OCI-LY7 (cell line): Measurements from ENCODE around the gene TRAF3. TPM values are rescaled to one million over a fixed set of nuclear protein-coding genes. Genes with fewer than 3 reads are reported as not detected.

Source experiments
- BruUV-seq: library from RNA; stranded (reverse); fragments of 400-500 nt; replicated peaks from 2 replicates; lab custom pipeline; 2021; lab: Mats Ljungman, UMichigan
- CTCF ChIA-PET: fragments of 300-600 bp; sonication (Branson Sonifier 250); formaldehyde crosslinking; loops from one replicate; lab custom pipeline; 2022; ENCODE audit warnings: antibody characterized with exemption; ENCODE audit not compliant: unreplicated experiment; lab: Charles Lee
- POLR2A ChIA-PET: fragments of 300-600 bp; sonication (Branson Sonifier 250); formaldehyde crosslinking; loops from one replicate; lab custom pipeline; 2022; ENCODE audit warnings: antibody characterized with exemption; lab: Charles Lee
- DNase-seq: peaks from one replicate; pipeline ENCODE4 v3.0.0-alpha.2; 2015; ENCODE audit warnings: low spot score
- H2AFZ ChIP-seq: fragments of 200-600 bp; sonication (generic), shearing (Covaris generic); 2 replicates; pipeline ENCODE4 v1.6.1; 2014; ENCODE audit warnings: mild to moderate bottlenecking, antibody characterized with exemption, low read length, moderate library complexity
- H3K27ac ChIP-seq: fragments of 200-600 bp; sonication (generic); 2 replicates; pipeline ENCODE4 v1.5.1; 2014; ENCODE audit warnings: mixed run types, low read depth, mild to moderate bottlenecking, moderate library complexity, low read length, inconsistent platforms; ENCODE audit not compliant: poor library complexity, severe bottlenecking
- H3K36me3 ChIP-seq: fragments of 200-600 bp; sonication (generic); 2 replicates; pipeline ENCODE4 v1.6.1; 2014; ENCODE audit warnings: mild to moderate bottlenecking, antibody characterized with exemption, low read length, moderate library complexity, mixed read lengths; ENCODE audit not compliant: insufficient read depth
- H3K4me1 ChIP-seq: fragments of 200-600 bp; sonication (generic); 2 replicates; pipeline ENCODE4 v1.5.1; 2014; ENCODE audit warnings: mild to moderate bottlenecking, low read length; ENCODE audit not compliant: insufficient read depth, poor library complexity, severe bottlenecking
- H3K4me2 ChIP-seq: fragments of 200-600 bp; sonication (generic); 2 replicates; pipeline ENCODE4 v1.6.1; 2014; ENCODE audit warnings: mild to moderate bottlenecking, low read length
- H3K4me3 ChIP-seq: fragments of 200-600 bp; sonication (generic); 2 replicates; pipeline ENCODE4 v1.5.1; 2014; ENCODE audit warnings: mild to moderate bottlenecking, low read depth, low read length; ENCODE audit not compliant: poor library complexity, severe bottlenecking
- H3K79me2 ChIP-seq: fragments of 200-600 bp; sonication (generic); 2 replicates; pipeline ENCODE4 v1.6.1; 2016; ENCODE audit warnings: low read depth, mild to moderate bottlenecking, low read length, moderate library complexity, mixed read lengths; ENCODE audit not compliant: insufficient read depth
- H3K9me2 ChIP-seq: fragments of 200-600 bp; sonication (generic); 2 replicates; pipeline ENCODE4 v1.6.1; 2016; ENCODE audit warnings: mild to moderate bottlenecking, low read length, mixed read lengths; ENCODE audit not compliant: insufficient read depth
- H3K9me3 ChIP-seq: fragments of 200-600 bp; sonication (generic); 2 replicates; pipeline ENCODE4 v1.6.1; 2014; ENCODE audit warnings: mild to moderate bottlenecking, mixed run types, low read length, mixed read lengths
- H4K20me1 ChIP-seq: fragments of 200-600 bp; sonication (generic); 2 replicates; pipeline ENCODE4 v1.6.1; 2014; ENCODE audit warnings: mild to moderate bottlenecking, antibody characterized with exemption, low read length, moderate library complexity, mixed read lengths; ENCODE audit not compliant: insufficient read depth
- CTCF ChIP-seq: fragments of 200-600 bp; sonication (generic); conservative IDR thresholded peaks from 2 replicates; pipeline ENCODE4 v1.5.1; 2014; ENCODE audit warnings: mild to moderate bottlenecking, antibody characterized with exemption, low read length, moderate library complexity, mixed read lengths
- EZH2phosphoT487 ChIP-seq: fragments of 200-600 bp; sonication (generic); IDR thresholded peaks from 2 replicates; pipeline ENCODE4 v1.6.1; 2018; ENCODE audit warnings: low read depth, borderline replicate concordance, mild to moderate bottlenecking, mixed run types, antibody characterized with exemption, low read length, moderate library complexity, mixed read lengths
- intact Hi-C: fragments of 100-400 bp; cut with micrococcal nuclease; formaldehyde crosslinking; loops from one replicate; pipeline ENCODE4 v1.10.0; 2022; ENCODE audit not compliant: unreplicated experiment
- total RNA-seq, 2 experiments: library from RNA; depleted of rRNA in 1 of 2; stranded (reverse); fragments of >200 nt in 1 of 2; shearing (Covaris generic) in 1 of 2; gene quantifications; 2 replicates each; pipeline ENCODE4 v1.2.3, GENCODE V29; 2014 to 2022

Gene TRAF3
- total RNA-seq, 2 experiments from 2014 or later: 0.82 to 2.9 TPM

DNA sequence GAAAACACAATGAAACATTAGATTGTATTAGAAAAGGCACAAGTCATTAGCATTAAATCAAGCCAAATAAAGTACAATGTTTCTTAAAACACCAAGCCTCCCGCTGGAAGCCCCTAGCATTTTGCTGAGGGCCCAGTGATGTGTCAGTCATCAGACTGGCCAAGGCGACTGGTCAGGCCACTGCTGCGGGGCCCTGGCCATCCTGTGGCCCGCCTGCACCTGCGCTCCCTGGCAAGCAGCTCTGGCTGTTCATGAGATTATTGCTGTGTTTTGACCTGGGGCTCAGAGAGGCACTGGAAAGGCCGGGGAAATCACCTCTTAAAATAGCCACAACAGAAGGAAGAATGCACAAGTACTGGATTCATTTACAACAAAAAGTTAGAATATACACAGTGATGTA, 121.0 kb downstream of the TRAF3 start:
- H3K9me2 ChIP-seq: no peaks in the 10 kb centered on the region
- no peak overlapping the region for H3K4me3 ChIP-seq
- no peak overlapping the region for H2AFZ ChIP-seq
- TF ChIP-seq CTCF (no peak), EZH2phosphoT487 (no peak)
- no peaks in the 10 kb centered on the region for H3K79me2 ChIP-seq
- H4K20me1 ChIP-seq: peaks cover 4% of the 10 kb centered on the region; the same call in 1 of the 2 replicates
- H3K27ac ChIP-seq: no peak overlapping the region
- no peak for DNase-seq
- BruUV-seq: no TSS peak
- H3K4me1 ChIP-seq: peaks cover 28% of the 10 kb centered on the region
- H3K4me2 ChIP-seq: no peak overlapping the region
- POLR2A ChIA-PET: no interaction called here
- no peaks in the 10 kb centered on the region for H3K36me3 ChIP-seq
- intact Hi-C loops: no loop called here
- H3K9me3 ChIP-seq: no peaks in the 10 kb centered on the region
- CTCF ChIA-PET: no interaction called here

DNA sequence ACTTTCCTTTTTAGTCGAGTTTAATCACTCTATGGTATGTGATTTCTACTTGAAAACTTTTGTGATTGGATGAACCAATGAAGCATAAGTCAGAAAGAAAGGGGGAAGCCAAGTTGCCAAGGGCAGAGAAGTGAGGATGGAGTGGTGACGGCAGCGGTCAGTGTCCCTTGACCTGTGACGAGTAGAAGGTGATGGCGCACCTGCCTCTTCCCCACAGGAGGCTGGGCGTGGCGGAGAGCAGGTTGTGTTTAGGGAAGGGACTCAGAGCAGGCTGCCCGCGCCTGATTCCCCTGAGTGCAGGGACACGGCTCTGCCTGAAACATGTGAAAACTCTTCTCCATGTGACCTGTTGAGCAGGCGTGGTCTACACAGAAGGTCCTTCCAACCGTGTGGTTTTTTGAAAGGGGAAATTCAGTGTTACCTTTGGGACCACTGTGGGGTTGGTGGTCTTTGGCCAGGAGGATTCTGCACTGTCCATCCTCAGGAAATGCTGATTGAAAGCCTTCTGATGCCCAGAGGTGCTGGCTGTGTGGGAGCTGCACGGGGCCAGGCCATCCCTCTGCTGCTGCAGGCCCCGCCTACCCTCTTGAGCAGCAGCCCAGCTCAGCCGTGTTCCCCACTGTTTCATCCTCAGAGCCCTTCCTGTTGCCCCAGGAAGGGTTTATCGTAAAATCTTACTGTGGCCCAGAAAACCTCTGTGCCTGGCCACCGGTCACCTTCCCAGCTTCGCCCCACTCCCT, 121.7 kb downstream of the TRAF3 start:
- no peaks in the 10 kb centered on the region for H3K36me3 ChIP-seq
- CTCF ChIA-PET: no interaction called here
- no peaks in the 10 kb centered on the region for H3K79me2 ChIP-seq
- H3K27ac ChIP-seq: no peak overlapping the region
- H3K4me1 ChIP-seq: peaks cover 28% of the 10 kb centered on the region
- H3K4me2 ChIP-seq: no peak overlapping the region
- no TSS peak for BruUV-seq
- POLR2A ChIA-PET: no interaction called here
- DNase-seq: no peak
- TF ChIP-seq EZH2phosphoT487 (no peak), CTCF (no peak)
- peaks cover 4% of the 10 kb centered on the region; the same call in 1 of the 2 replicates for H4K20me1 ChIP-seq
- no peak overlapping the region for H3K4me3 ChIP-seq
- H3K9me3 ChIP-seq: no peaks in the 10 kb centered on the region
- intact Hi-C loops: no loop called here
- no peak overlapping the region for H2AFZ ChIP-seq
- H3K9me2 ChIP-seq: no peaks in the 10 kb centered on the region

DNA sequence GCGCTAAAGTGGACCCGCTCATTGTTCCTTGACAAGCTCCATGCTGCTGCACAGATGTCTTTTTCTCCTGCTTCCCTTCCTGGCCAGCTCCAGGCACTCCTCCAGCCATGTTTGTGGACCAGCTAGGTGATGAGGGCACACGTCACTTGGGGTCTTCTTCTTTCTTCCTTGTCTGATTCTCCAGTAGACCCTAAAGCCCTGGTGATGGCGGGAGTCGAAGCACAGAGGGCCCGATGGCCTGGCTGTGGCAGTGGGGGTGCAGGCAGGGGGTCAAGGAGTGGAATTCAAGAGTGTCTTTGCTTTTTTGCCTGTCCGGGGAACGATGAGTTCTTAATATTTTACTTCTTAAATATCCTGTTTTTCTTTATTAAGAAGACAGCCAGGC, 122.3 kb downstream of the TRAF3 start:
- Histone ChIP-seq H3K27ac (no peak overlapping the region), H4K20me1 (peaks cover 4% of the 10 kb centered on the region; the same call in 1 of the 2 replicates), H3K4me1 (peaks cover 28% of the 10 kb centered on the region), H3K36me3 (no peaks in the 10 kb centered on the region), H3K4me2 (no peak overlapping the region), H3K4me3 (no peak overlapping the region), H2AFZ (no peak overlapping the region), H3K9me3 (no peaks in the 10 kb centered on the region), H3K9me2 (no peaks in the 10 kb centered on the region), H3K79me2 (no peaks in the 10 kb centered on the region)
- no peak for DNase-seq
- CTCF ChIA-PET: no interaction called here
- TF ChIP-seq CTCF: no peak
- POLR2A ChIA-PET: no interaction called here
- BruUV-seq: no TSS peak
- intact Hi-C loops: no loop called here
